ENCODE measurements around the gene BDKRB2. TPM values are rescaled to one million over a fixed set of nuclear protein-coding genes. Genes with fewer than 3 reads are reported as not detected.

The BDKRB2 gene
- total RNA-seq, 1 experiment from 2014 or later: 0.28 TPM

- H2AFZ ChIP-seq: no peak overlapping the region
- CTCF ChIA-PET: no interaction called here
- H3K36me3 ChIP-seq (ENCODE audit: low read depth): no peaks in the 10 kb centered on the region
- no peak overlapping the region for H3K4me2 ChIP-seq
- POLR2A ChIA-PET (ENCODE audit: unreplicated experiment): no interaction called here
- H3K27ac ChIP-seq: no peak overlapping the region
- H3K9me3 ChIP-seq (ENCODE audit: insufficient read depth, low read depth): no peaks in the 10 kb centered on the region
- H3K4me3 ChIP-seq: no peak overlapping the region
- no TSS peak for BruUV-seq (replicated peaks)
- TF ChIP-seq CTCF (conservative IDR thresholded peaks at IDR 0.05) (no peak), EZH2 (IDR thresholded peaks at IDR 0.05; ENCODE audit: low read depth) (no peak)
- H3K4me1 ChIP-seq (replicated peaks; ENCODE audit: insufficient read depth): no peaks in the 10 kb centered on the region
- no peaks in the 10 kb centered on the region for H3K27me3 ChIP-seq (ENCODE audit: insufficient read depth, low read depth)
- intact Hi-C loops (cut with micrococcal nuclease; ENCODE audit: unreplicated experiment): no loop called here
- no peaks in the 10 kb centered on the region for H4K20me1 ChIP-seq (ENCODE audit: insufficient read depth)
- H3K9me2 ChIP-seq (ENCODE audit: insufficient read depth): no peaks in the 10 kb centered on the region
- no peaks in the 10 kb centered on the region for H3F3A ChIP-seq (ENCODE audit: insufficient read depth, low read depth)
- no peak for DNase-seq
- H3K79me2 ChIP-seq (ENCODE audit: low read depth): no peaks in the 10 kb centered on the region
Measured at GRCh38 chr14:96235426-96235825, 30.8 kb downstream of the BDKRB2 start.

GRCh38 chr14:96237641-96238040, 33.0 kb downstream of the BDKRB2 start:
- POLR2A ChIA-PET (ENCODE audit: unreplicated experiment): no interaction called here
- H3F3A ChIP-seq (ENCODE audit: insufficient read depth, low read depth): no peaks in the 10 kb centered on the region
- H2AFZ ChIP-seq: no peak overlapping the region
- no peaks in the 10 kb centered on the region for H3K27me3 ChIP-seq (ENCODE audit: insufficient read depth, low read depth)
- H4K20me1 ChIP-seq (ENCODE audit: insufficient read depth): no peaks in the 10 kb centered on the region
- H3K4me3 ChIP-seq: no peak overlapping the region
- no peak for DNase-seq
- H3K9me2 ChIP-seq (ENCODE audit: insufficient read depth): no peaks in the 10 kb centered on the region
- H3K36me3 ChIP-seq (ENCODE audit: low read depth): no peaks in the 10 kb centered on the region
- H3K27ac ChIP-seq: no peak overlapping the region
- intact Hi-C loops (cut with micrococcal nuclease; ENCODE audit: unreplicated experiment): no loop called here
- H3K4me1 ChIP-seq (replicated peaks; ENCODE audit: insufficient read depth): no peaks in the 10 kb centered on the region
- no peak overlapping the region for H3K4me2 ChIP-seq
- CTCF ChIA-PET: no interaction called here
- no TSS peak for BruUV-seq (replicated peaks)
- no peaks in the 10 kb centered on the region for H3K9me3 ChIP-seq (ENCODE audit: insufficient read depth, low read depth)
- TF ChIP-seq EZH2 (IDR thresholded peaks at IDR 0.05; ENCODE audit: low read depth) (no peak), CTCF (conservative IDR thresholded peaks at IDR 0.05) (no peak)
- no peaks in the 10 kb centered on the region for H3K79me2 ChIP-seq (ENCODE audit: low read depth)

GRCh38 chr14:96238676-96239265, 34.1 kb downstream of the BDKRB2 start:
- Histone ChIP-seq H3K79me2 (ENCODE audit: low read depth) (no peaks in the 10 kb centered on the region), H2AFZ (no peak overlapping the region), H3K4me3 (no peak overlapping the region), H3K9me3 (ENCODE audit: insufficient read depth, low read depth) (no peaks in the 10 kb centered on the region), H3K27me3 (ENCODE audit: insufficient read depth, low read depth) (no peaks in the 10 kb centered on the region), H3K4me1 (replicated peaks; ENCODE audit: insufficient read depth) (no peaks in the 10 kb centered on the region), H3F3A (ENCODE audit: insufficient read depth, low read depth) (no peaks in the 10 kb centered on the region), H3K36me3 (ENCODE audit: low read depth) (no peaks in the 10 kb centered on the region), H4K20me1 (ENCODE audit: insufficient read depth) (no peaks in the 10 kb centered on the region), H3K4me2 (no peak overlapping the region), H3K9me2 (ENCODE audit: insufficient read depth) (no peaks in the 10 kb centered on the region), H3K27ac (no peak overlapping the region)
- no peak for DNase-seq
- no TSS peak for BruUV-seq (replicated peaks)
- ChIA-PET POLR2A (ENCODE audit: unreplicated experiment) (interaction anchor here (0.5 kb wide), 1 partner anchor 13 kb away, joined by 5 read pairs; no protein-coding TSS in a partner anchor), CTCF (no interaction called here)
- TF ChIP-seq EZH2 (IDR thresholded peaks at IDR 0.05; ENCODE audit: low read depth): no peak
- no peak for TF ChIP-seq CTCF (conservative IDR thresholded peaks at IDR 0.05)
- intact Hi-C loops (cut with micrococcal nuclease; ENCODE audit: unreplicated experiment): no loop called here

All from PC-9 (cell line).